Measurements from ENCODE around the gene HOXB3.

- TF ChIP-seq POLR2AphosphoS5 (IDR thresholded peaks at IDR 0.05; ENCODE audit: low read depth, low read length) (no peak), POLR2A (IDR thresholded peaks at IDR 0.05; ENCODE audit: low read depth, low read length) (no peak)
Observed at GRCh38 chr17:48628649-48629410, 38.8 kb upstream of the HOXB3 start.
